OCI-LY7 (cell line): ENCODE data around the gene AKT1. TPM values are rescaled to one million over a fixed set of nuclear protein-coding genes. Genes with fewer than 3 reads are reported as not detected.
A peak's percentile ranks its signal among the peaks of the same experiment; 100 is the strongest.

Experiments
- BruUV-seq: library from RNA; stranded (reverse); fragments of 400-500 nt; replicated peaks from 2 replicates; lab custom pipeline; 2021; lab: Mats Ljungman, UMichigan
- CTCF ChIA-PET: fragments of 300-600 bp; sonication (Branson Sonifier 250); formaldehyde crosslinking; loops from one replicate; lab custom pipeline; 2022; ENCODE audit warnings: antibody characterized with exemption; ENCODE audit not compliant: unreplicated experiment; lab: Charles Lee
- POLR2A ChIA-PET: fragments of 300-600 bp; sonication (Branson Sonifier 250); formaldehyde crosslinking; loops from one replicate; lab custom pipeline; 2022; ENCODE audit warnings: antibody characterized with exemption; lab: Charles Lee
- DNase-seq: peaks from one replicate; pipeline ENCODE4 v3.0.0-alpha.2; 2015; ENCODE audit warnings: low spot score
- H2AFZ ChIP-seq: fragments of 200-600 bp; sonication (generic), shearing (Covaris generic); 2 replicates; pipeline ENCODE4 v1.6.1; 2014; ENCODE audit warnings: mild to moderate bottlenecking, antibody characterized with exemption, low read length, moderate library complexity
- H3K27ac ChIP-seq: fragments of 200-600 bp; sonication (generic); 2 replicates; pipeline ENCODE4 v1.5.1; 2014; ENCODE audit warnings: mixed run types, low read depth, mild to moderate bottlenecking, moderate library complexity, low read length, inconsistent platforms; ENCODE audit not compliant: poor library complexity, severe bottlenecking
- H3K36me3 ChIP-seq: fragments of 200-600 bp; sonication (generic); 2 replicates; pipeline ENCODE4 v1.6.1; 2014; ENCODE audit warnings: mild to moderate bottlenecking, antibody characterized with exemption, low read length, moderate library complexity, mixed read lengths; ENCODE audit not compliant: insufficient read depth
- H3K4me1 ChIP-seq: fragments of 200-600 bp; sonication (generic); 2 replicates; pipeline ENCODE4 v1.5.1; 2014; ENCODE audit warnings: mild to moderate bottlenecking, low read length; ENCODE audit not compliant: insufficient read depth, poor library complexity, severe bottlenecking
- H3K4me2 ChIP-seq: fragments of 200-600 bp; sonication (generic); 2 replicates; pipeline ENCODE4 v1.6.1; 2014; ENCODE audit warnings: mild to moderate bottlenecking, low read length
- H3K4me3 ChIP-seq: fragments of 200-600 bp; sonication (generic); 2 replicates; pipeline ENCODE4 v1.5.1; 2014; ENCODE audit warnings: mild to moderate bottlenecking, low read depth, low read length; ENCODE audit not compliant: poor library complexity, severe bottlenecking
- H3K79me2 ChIP-seq: fragments of 200-600 bp; sonication (generic); 2 replicates; pipeline ENCODE4 v1.6.1; 2016; ENCODE audit warnings: low read depth, mild to moderate bottlenecking, low read length, moderate library complexity, mixed read lengths; ENCODE audit not compliant: insufficient read depth
- H3K9me2 ChIP-seq: fragments of 200-600 bp; sonication (generic); 2 replicates; pipeline ENCODE4 v1.6.1; 2016; ENCODE audit warnings: mild to moderate bottlenecking, low read length, mixed read lengths; ENCODE audit not compliant: insufficient read depth
- H3K9me3 ChIP-seq: fragments of 200-600 bp; sonication (generic); 2 replicates; pipeline ENCODE4 v1.6.1; 2014; ENCODE audit warnings: mild to moderate bottlenecking, mixed run types, low read length, mixed read lengths
- H4K20me1 ChIP-seq: fragments of 200-600 bp; sonication (generic); 2 replicates; pipeline ENCODE4 v1.6.1; 2014; ENCODE audit warnings: mild to moderate bottlenecking, antibody characterized with exemption, low read length, moderate library complexity, mixed read lengths; ENCODE audit not compliant: insufficient read depth
- CTCF ChIP-seq: fragments of 200-600 bp; sonication (generic); conservative IDR thresholded peaks from 2 replicates; pipeline ENCODE4 v1.5.1; 2014; ENCODE audit warnings: mild to moderate bottlenecking, antibody characterized with exemption, low read length, moderate library complexity, mixed read lengths
- EZH2phosphoT487 ChIP-seq: fragments of 200-600 bp; sonication (generic); IDR thresholded peaks from 2 replicates; pipeline ENCODE4 v1.6.1; 2018; ENCODE audit warnings: low read depth, borderline replicate concordance, mild to moderate bottlenecking, mixed run types, antibody characterized with exemption, low read length, moderate library complexity, mixed read lengths
- intact Hi-C: fragments of 100-400 bp; cut with micrococcal nuclease; formaldehyde crosslinking; loops from one replicate; pipeline ENCODE4 v1.10.0; 2022; ENCODE audit not compliant: unreplicated experiment
- total RNA-seq, 2 experiments: library from RNA; depleted of rRNA in 1 of 2; stranded (reverse); fragments of >200 nt in 1 of 2; shearing (Covaris generic) in 1 of 2; gene quantifications; 2 replicates each; pipeline ENCODE4 v1.2.3, GENCODE V29; 2014 to 2022

AKT1 gene
- total RNA-seq, 2 experiments from 2014 or later, result 75.4 to 108 TPM

- no peaks in the 10 kb centered on the region for H3K79me2 ChIP-seq
- no peaks in the 10 kb centered on the region for H3K9me3 ChIP-seq
- H3K9me2 ChIP-seq, result no peaks in the 10 kb centered on the region
- no TSS peak for BruUV-seq
- ChIA-PET CTCF (no interaction called here), POLR2A (no interaction called here)
- no peak for DNase-seq
- no peak overlapping the region for H2AFZ ChIP-seq
- no peak overlapping the region for H3K4me2 ChIP-seq
- H3K27ac ChIP-seq, result no peak overlapping the region
- no peak overlapping the region for H3K4me3 ChIP-seq
- H3K36me3 ChIP-seq, result no peaks in the 10 kb centered on the region
- no peaks in the 10 kb centered on the region for H4K20me1 ChIP-seq
- TF ChIP-seq CTCF (no peak), EZH2phosphoT487 (no peak)
- intact Hi-C loops, result no loop called here
- no peaks in the 10 kb centered on the region for H3K4me1 ChIP-seq
Observed at GRCh38 chr14:104830781-104831180, 35.2 kb upstream of the AKT1 start.

- CTCF ChIA-PET, result no interaction called here
- no TSS peak for BruUV-seq
Observed at GRCh38 chr14:104827177-104828055, 31.9 kb upstream of the AKT1 start.

More at GRCh38 chr14:104827177-104828055, 31.9 kb upstream of the AKT1 start:
- no peaks in the 10 kb centered on the region for H4K20me1 ChIP-seq
- TF ChIP-seq CTCF, result peak; percentile 63
- TF ChIP-seq EZH2phosphoT487, result no peak
- no peak overlapping the region for H3K27ac ChIP-seq
- H3K4me2 ChIP-seq, result peak overlapping the region; percentile 17; the same call in 1 of the 2 replicates
- no peaks in the 10 kb centered on the region for H3K79me2 ChIP-seq
- POLR2A ChIA-PET, result no interaction called here
- no peak overlapping the region for H3K4me3 ChIP-seq
- no peak overlapping the region for H2AFZ ChIP-seq
- no peaks in the 10 kb centered on the region for H3K9me2 ChIP-seq
- H3K9me3 ChIP-seq, result no peaks in the 10 kb centered on the region
- intact Hi-C loops, result loop anchor here (2.0 kb wide), 1 partner anchor 99 kb away; no protein-coding TSS in a partner anchor
- no peaks in the 10 kb centered on the region for H3K4me1 ChIP-seq
- H3K36me3 ChIP-seq, result no peaks in the 10 kb centered on the region
- peak; percentile 54 for DNase-seq
